Mesodermal cell (in vitro differentiated cells): ENCODE results near the gene SFMBT2.

Source experiments
- H3K27ac ChIP-seq: 2 replicates; pipeline ENCODE4 v1.7.0; 2013; ENCODE audit warnings: mild to moderate bottlenecking, low read depth, low read length, moderate library complexity; ENCODE audit not compliant: severe bottlenecking
- H3K36me3 ChIP-seq: 2 replicates; pipeline ENCODE4 v1.7.1; 2013; ENCODE audit warnings: mild to moderate bottlenecking, low read length, moderate library complexity; ENCODE audit not compliant: control insufficient read depth, insufficient read depth
- H3K4me1 ChIP-seq: one replicate; pipeline ENCODE4 v1.7.1; 2013; ENCODE audit warnings: mild to moderate bottlenecking, low read length; ENCODE audit not compliant: insufficient read depth, control insufficient read depth, poor library complexity, severe bottlenecking
- H3K4me3 ChIP-seq: 2 replicates; pipeline ENCODE4 v1.7.0; 2013; ENCODE audit warnings: low read length, control low read depth, mild to moderate bottlenecking; ENCODE audit not compliant: insufficient read depth, poor library complexity, severe bottlenecking; ENCODE audit errors: extremely low read depth
- H3K9me3 ChIP-seq: 2 replicates; pipeline ENCODE4 v1.7.1; 2013; ENCODE audit warnings: mild to moderate bottlenecking, low read length, moderate library complexity; ENCODE audit not compliant: control insufficient read depth
- WGBS, 2 experiments: methylation state at CpG; one replicate each; pipeline ENCODE4 v1.1.5; 2013; ENCODE audit warnings: missing lambda C conversion rate in 2 of 2; ENCODE audit not compliant: insufficient coverage in 2 of 2; 5-methylcytosine and 5-hydroxymethylcytosine counted together

Gene SFMBT2

GRCh38 chr10:7340179-7340874 lies 70.5 kb downstream of the SFMBT2 start:
- H3K4me1 ChIP-seq: no peaks in the 10 kb centered on the region
- no peak overlapping the region for H3K4me3 ChIP-seq
- H3K27ac ChIP-seq: no peak overlapping the region
- no peaks in the 10 kb centered on the region for H3K36me3 ChIP-seq
- 40 to 77% methylated on average over 1 to 3 of the region's 10 CpGs for WGBS, 2 experiments
- no peaks in the 10 kb centered on the region for H3K9me3 ChIP-seq

- 82 to 88% methylated on average over 2 to 3 of the region's 4 CpGs for WGBS, 2 experiments
- H3K4me1 ChIP-seq: no peaks in the 10 kb centered on the region
- no peak overlapping the region for H3K4me3 ChIP-seq
- H3K27ac ChIP-seq: no peak overlapping the region
- H3K36me3 ChIP-seq: no peaks in the 10 kb centered on the region
- no peaks in the 10 kb centered on the region for H3K9me3 ChIP-seq
Measured at GRCh38 chr10:7339510-7339909, 71.3 kb downstream of the SFMBT2 start.

GRCh38 chr10:7338469-7338868 lies 72.4 kb downstream of the SFMBT2 start:
- no peaks in the 10 kb centered on the region for H3K9me3 ChIP-seq
- H3K4me3 ChIP-seq: no peak overlapping the region
- no peaks in the 10 kb centered on the region for H3K4me1 ChIP-seq
- H3K27ac ChIP-seq: no peak overlapping the region
- WGBS, 2 experiments: 98 to 100% methylated on average over 4 of the region's 7 CpGs
- H3K36me3 ChIP-seq: no peaks in the 10 kb centered on the region

- no peaks in the 10 kb centered on the region for H3K36me3 ChIP-seq
Measured at GRCh38 chr10:7337431-7338171, 73.2 kb downstream of the SFMBT2 start.

GRCh38 chr10:7335977-7336376 lies 74.9 kb downstream of the SFMBT2 start:
- WGBS, 2 experiments: 71% methylated on average over 1 of the region's 2 CpGs; no CpG with 5 or more reads in 1 of the 2 experiments
- no peaks in the 10 kb centered on the region for H3K4me1 ChIP-seq
- H3K27ac ChIP-seq: no peak overlapping the region
- H3K36me3 ChIP-seq: no peaks in the 10 kb centered on the region
- H3K9me3 ChIP-seq: no peaks in the 10 kb centered on the region
- no peak overlapping the region for H3K4me3 ChIP-seq

More at GRCh38 chr10:7337431-7338171, 73.2 kb downstream of the SFMBT2 start:
- H3K9me3 ChIP-seq: no peaks in the 10 kb centered on the region
- H3K27ac ChIP-seq: no peak overlapping the region
- no peaks in the 10 kb centered on the region for H3K4me1 ChIP-seq
- WGBS, 2 experiments: 76 to 93% methylated on average over 3 to 4 of the region's 7 CpGs
- no peak overlapping the region for H3K4me3 ChIP-seq

DNA sequence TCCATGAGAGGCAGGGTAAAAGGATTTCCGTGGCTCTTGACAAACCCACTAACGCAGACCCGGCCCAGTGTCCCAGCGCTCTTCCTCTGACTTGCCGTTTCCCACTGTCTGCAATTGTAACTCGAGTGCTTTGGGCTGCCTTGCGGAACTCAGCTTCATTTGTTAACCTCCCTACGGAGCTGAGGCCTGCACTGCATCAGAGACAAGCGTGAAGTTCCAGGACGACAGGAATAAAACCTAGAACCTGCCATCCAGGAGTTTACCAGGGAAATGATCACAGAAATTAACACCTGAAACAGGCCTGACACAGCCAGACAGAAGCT lies 76.2 kb downstream of the SFMBT2 start:
- Histone ChIP-seq H3K4me1 (no peaks in the 10 kb centered on the region), H3K4me3 (no peak overlapping the region), H3K27ac (no peak overlapping the region), H3K9me3 (no peaks in the 10 kb centered on the region), H3K36me3 (no peaks in the 10 kb centered on the region)
- WGBS, 2 experiments: 84 to 87% methylated on average over 10 of the region's 10 CpGs

GRCh38 chr10:7333961-7334641 lies 76.7 kb downstream of the SFMBT2 start:
- no peaks in the 10 kb centered on the region for H3K36me3 ChIP-seq
- H3K4me3 ChIP-seq: no peak overlapping the region
- H3K27ac ChIP-seq: no peak overlapping the region
- no peaks in the 10 kb centered on the region for H3K4me1 ChIP-seq
- 88 to 90% methylated on average over 19 to 20 of the region's 21 CpGs for WGBS, 2 experiments
- H3K9me3 ChIP-seq: no peaks in the 10 kb centered on the region

DNA sequence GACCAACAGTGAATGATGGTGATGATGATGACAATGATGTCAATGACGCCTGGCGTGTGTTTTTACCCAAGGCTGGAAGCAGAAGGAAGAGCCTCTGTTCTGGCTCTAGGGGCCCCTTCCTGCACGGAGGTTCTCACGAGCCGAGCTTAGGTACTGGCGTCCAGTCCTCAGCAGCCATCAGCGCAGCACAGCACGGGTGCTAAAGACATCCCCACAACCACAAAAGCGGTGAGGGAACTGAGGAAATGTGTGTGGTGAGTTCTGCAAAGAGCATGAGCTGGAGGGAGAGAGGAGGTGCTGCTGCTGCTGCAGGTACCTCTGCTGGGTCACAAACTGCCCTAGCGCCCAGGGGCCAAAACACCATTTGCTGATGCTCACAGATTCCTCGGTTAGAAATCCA lies 81.6 kb downstream of the SFMBT2 start:
- 93 to 97% methylated on average over 3 to 7 of the region's 11 CpGs for WGBS, 2 experiments
- Histone ChIP-seq H3K9me3 (peaks cover 8% of the 10 kb centered on the region), H3K27ac (no peak overlapping the region), H3K4me3 (no peak overlapping the region), H3K36me3 (no peaks in the 10 kb centered on the region), H3K4me1 (no peaks in the 10 kb centered on the region)

- Histone ChIP-seq H3K9me3 (peaks cover 8% of the 10 kb centered on the region), H3K27ac (no peak overlapping the region), H3K4me3 (no peak overlapping the region), H3K4me1 (no peaks in the 10 kb centered on the region), H3K36me3 (no peaks in the 10 kb centered on the region)
- no CpG with 5 or more reads among the region's 3 CpGs for WGBS, 2 experiments
Measured at GRCh38 chr10:7327885-7328284, 82.9 kb downstream of the SFMBT2 start.

DNA sequence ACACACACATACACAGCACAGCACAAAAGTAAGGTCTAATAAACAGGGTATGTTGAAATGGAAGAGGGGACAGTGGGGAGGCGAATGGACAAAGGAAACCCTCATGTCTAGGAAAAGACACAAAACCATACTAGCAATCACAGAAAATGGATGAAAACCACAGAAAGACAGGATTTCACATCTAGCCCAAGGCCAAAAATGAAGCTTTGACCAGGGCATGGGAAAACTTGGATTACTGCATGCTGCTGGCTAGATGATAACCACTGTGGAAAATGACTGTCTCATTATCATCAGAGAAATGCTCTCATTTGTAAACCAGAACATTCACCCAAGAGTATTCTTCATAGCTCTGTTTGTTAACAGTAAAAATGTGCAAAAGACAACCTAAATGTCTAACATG lies 88.2 kb downstream of the SFMBT2 start:
- Histone ChIP-seq H3K4me3 (no peak overlapping the region), H3K36me3 (no peaks in the 10 kb centered on the region), H3K4me1 (no peaks in the 10 kb centered on the region), H3K27ac (no peak overlapping the region), H3K9me3 (peaks cover 2% of the 10 kb centered on the region)
- WGBS, 2 experiments: no CpG with 5 or more reads among the region's 1 CpG

GRCh38 chr10:7320072-7320471 lies 90.8 kb downstream of the SFMBT2 start:
- Histone ChIP-seq H3K4me3 (no peak overlapping the region), H3K36me3 (no peaks in the 10 kb centered on the region), H3K9me3 (no peaks in the 10 kb centered on the region), H3K27ac (no peak overlapping the region), H3K4me1 (no peaks in the 10 kb centered on the region)
- 84 to 97% methylated on average over 4 to 7 of the region's 7 CpGs for whole genome bisulfite sequencing, 2 experiments
